K562 (cell line): Measurements from ENCODE around the gene MEAF6. TPM values are rescaled to one million over a fixed set of nuclear protein-coding genes. Genes with fewer than 3 reads are reported as not detected.

Experiments used
- ARNT ChIP-seq, 2 experiments: fragments of 450-650 bp; IDR thresholded peaks; 2 replicates each; pipeline ENCODE4 v1.6.1; 2016; ENCODE audit warnings: mild to moderate bottlenecking in 1 of 2
- ATF7 ChIP-seq: fragments of 450-650 bp; IDR thresholded peaks from 2 replicates; pipeline ENCODE4 v1.7.1; 2014; ENCODE audit warnings: mild to moderate bottlenecking, moderate library complexity
- BCL6 ChIP-seq: fragments of 250-450 bp; sonication (Bioruptor Pico); IDR thresholded peaks from 2 replicates; pipeline ENCODE4 v1.4.0; 2020
- ELF4 ChIP-seq: fragments of 450-650 bp; formaldehyde crosslinking; IDR thresholded peaks from 2 replicates; pipeline ENCODE4 v1.4.0; 2022; ENCODE audit warnings: missing genetic modification characterization
- KDM2B ChIP-seq: fragments of 250-450 bp; sonication (Bioruptor Pico); IDR thresholded peaks from 2 replicates; pipeline ENCODE4 v1.8.0; 2021; ENCODE audit warnings: mild to moderate bottlenecking, moderate library complexity
- MEIS2 ChIP-seq: fragments of 450-650 bp; IDR thresholded peaks from 2 replicates; pipeline ENCODE4 v1.6.1; 2014; ENCODE audit warnings: mild to moderate bottlenecking; ENCODE audit not compliant: partially characterized antibody
- MTA1 ChIP-seq: fragments of 450-650 bp; IDR thresholded peaks from 2 replicates; pipeline ENCODE4 v1.6.1; 2017; ENCODE audit warnings: borderline replicate concordance
- NFE2 ChIP-seq: IDR thresholded peaks from 2 replicates; pipeline ENCODE4 v1.6.1; 2014; ENCODE audit warnings: antibody characterized with exemption, low read depth
- PHB ChIP-seq: fragments of 250-450 bp; sonication (Bioruptor Pico); IDR thresholded peaks from 2 replicates; pipeline ENCODE4 v1.5.0; 2021
- PML ChIP-seq: IDR thresholded peaks from 2 replicates; pipeline ENCODE4 v1.6.1; 2012; ENCODE audit warnings: low read length, inconsistent platforms
- SMARCA4 ChIP-seq: fragments of 450-650 bp; IDR thresholded peaks from 2 replicates; pipeline ENCODE4 v1.6.1; 2016
- SMARCE1 ChIP-seq: fragments of 450-650 bp; IDR thresholded peaks from 2 replicates; pipeline ENCODE4 v1.7.1; 2016; ENCODE audit warnings: mild to moderate bottlenecking
- TEAD4 ChIP-seq, 2 experiments: sonication (generic) in 1 of 2; formaldehyde crosslinking in 1 of 2; IDR thresholded peaks; 2 replicates each; pipeline versions ENCODE4 v1.6.1 to v1.8.0; 2012 to 2022; ENCODE audit warnings: borderline replicate concordance in 1 of 2, inconsistent platforms in 1 of 2, low read length in 1 of 2, mild to moderate bottlenecking in 1 of 2, missing genetic modification reagents in 1 of 2
- TRIM28 ChIP-seq: fragments of 450-650 bp; IDR thresholded peaks from 2 replicates; pipeline ENCODE4 v1.6.1; 2017
- ZBED1 ChIP-seq: IDR thresholded peaks from 2 replicates; pipeline ENCODE4 v1.6.1; 2014
- ZBTB8A ChIP-seq: fragments of 450-650 bp; IDR thresholded peaks from 2 replicates; pipeline ENCODE4 v1.6.1; 2018; ENCODE audit warnings: mild to moderate bottlenecking, moderate library complexity; ENCODE audit not compliant: partially characterized antibody
- ZNF398 ChIP-seq: fragments of 250-450 bp; sonication (Bioruptor Pico); IDR thresholded peaks from 2 replicates; pipeline ENCODE4 v1.8.0; 2021; ENCODE audit warnings: moderate library complexity, mild to moderate bottlenecking, inconsistent platforms
- ZNF41 ChIP-seq: fragments of 250-450 bp; sonication (Bioruptor Pico); conservative IDR thresholded peaks from 2 replicates; pipeline ENCODE4 v1.4.0; 2020; ENCODE audit warnings: mild to moderate bottlenecking
- polyA plus RNA-seq, 8 experiments: library from polyadenylated mRNA; depleted of rRNA in 4 of 8; stranded (reverse) in 5 of 8; unstranded in 3 of 8; fragments of >200 nt; fragmentation: Nextera tagmentation in 2 of 8; fragmentation: Illumina TruSeq in 1 of 8; extraction: Ambion mirVana in 2 of 8; extraction: Trizol in 1 of 8; gene quantifications; 2 replicates each; pipeline versions ENCODE4 v1.2.1 to v1.2.3, GENCODE V29; 2011 to 2014; ENCODE audit warnings: inconsistent platforms in 1 of 8, missing spikeins in 1 of 8
- total RNA-seq, 7 experiments: library from RNA; depleted of rRNA in 6 of 7; stranded (reverse); fragments of >200 nt in 6 of 7; fragmentation: Illumina TruSeq in 2 of 7; extraction: Trizol in 2 of 7; gene quantifications; 2 replicates each; pipeline versions ENCODE4 v1.2.1 to v1.2.3, GENCODE V29; 2011 to 2021; ENCODE audit warnings: low replicate concordance in 1 of 7
- TF ChIP-seq, protein P1 (sequence below), 2 experiments: fragments of 450-650 bp in 1 of 2; sonication (generic) in 1 of 2; formaldehyde crosslinking in 1 of 2; IDR thresholded peaks; 2 replicates each; pipeline versions ENCODE4 v1.7.1 to v1.9.0; 2016 to 2022; ENCODE audit warnings: inconsistent platforms in 1 of 2, mild to moderate bottlenecking in 1 of 2, missing genetic modification reagents in 1 of 2

MEAF6 gene
- total and polyA plus RNA-seq, 9 of the 15 experiments (the other 6 are each of a cell fraction or from before 2014, with no cell fraction given) = 55.0 to 151 (median 92.3) TPM

DNA sequence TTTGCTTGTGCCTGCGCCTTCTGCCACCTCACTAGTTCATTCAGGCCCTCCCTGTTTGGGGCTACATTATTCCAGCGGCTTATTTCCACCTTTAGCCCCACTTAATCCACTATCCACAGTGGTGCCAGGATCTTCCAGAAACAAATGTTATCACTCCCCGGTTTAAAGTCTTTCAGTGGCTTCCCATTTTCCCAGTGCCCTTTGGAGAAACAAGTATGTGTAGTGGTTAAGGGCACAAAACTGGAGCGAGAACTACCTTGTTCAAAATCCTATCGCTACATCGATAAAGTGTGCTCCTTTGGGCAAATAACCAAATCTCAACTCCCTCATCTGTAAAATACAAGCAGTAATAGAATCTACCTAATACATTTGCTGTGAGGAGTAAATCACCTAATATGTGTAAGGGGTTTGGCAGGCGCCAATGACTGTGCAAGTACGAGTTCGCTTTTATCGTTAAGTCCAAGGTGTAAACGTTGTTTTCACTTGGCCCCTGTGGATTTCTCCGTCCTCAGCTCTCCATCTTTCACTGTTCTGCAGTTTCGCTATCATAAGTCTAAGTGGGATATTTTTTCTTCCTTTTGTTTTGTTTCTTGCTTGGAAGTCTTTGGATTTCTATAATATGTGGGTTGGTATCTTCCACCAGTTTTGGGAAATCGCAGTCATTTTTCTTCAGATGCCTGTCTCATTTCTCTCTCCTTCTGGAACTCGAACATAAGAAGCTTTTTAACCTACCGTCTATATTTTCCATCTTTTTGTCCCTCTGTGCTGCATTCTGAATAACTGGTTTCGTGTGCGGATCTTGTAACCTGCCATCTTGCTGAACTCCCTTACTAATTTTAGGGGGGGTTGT is 844 bp upstream of the MEAF6 start (continued):
- TF ChIP-seq, protein P1, sequence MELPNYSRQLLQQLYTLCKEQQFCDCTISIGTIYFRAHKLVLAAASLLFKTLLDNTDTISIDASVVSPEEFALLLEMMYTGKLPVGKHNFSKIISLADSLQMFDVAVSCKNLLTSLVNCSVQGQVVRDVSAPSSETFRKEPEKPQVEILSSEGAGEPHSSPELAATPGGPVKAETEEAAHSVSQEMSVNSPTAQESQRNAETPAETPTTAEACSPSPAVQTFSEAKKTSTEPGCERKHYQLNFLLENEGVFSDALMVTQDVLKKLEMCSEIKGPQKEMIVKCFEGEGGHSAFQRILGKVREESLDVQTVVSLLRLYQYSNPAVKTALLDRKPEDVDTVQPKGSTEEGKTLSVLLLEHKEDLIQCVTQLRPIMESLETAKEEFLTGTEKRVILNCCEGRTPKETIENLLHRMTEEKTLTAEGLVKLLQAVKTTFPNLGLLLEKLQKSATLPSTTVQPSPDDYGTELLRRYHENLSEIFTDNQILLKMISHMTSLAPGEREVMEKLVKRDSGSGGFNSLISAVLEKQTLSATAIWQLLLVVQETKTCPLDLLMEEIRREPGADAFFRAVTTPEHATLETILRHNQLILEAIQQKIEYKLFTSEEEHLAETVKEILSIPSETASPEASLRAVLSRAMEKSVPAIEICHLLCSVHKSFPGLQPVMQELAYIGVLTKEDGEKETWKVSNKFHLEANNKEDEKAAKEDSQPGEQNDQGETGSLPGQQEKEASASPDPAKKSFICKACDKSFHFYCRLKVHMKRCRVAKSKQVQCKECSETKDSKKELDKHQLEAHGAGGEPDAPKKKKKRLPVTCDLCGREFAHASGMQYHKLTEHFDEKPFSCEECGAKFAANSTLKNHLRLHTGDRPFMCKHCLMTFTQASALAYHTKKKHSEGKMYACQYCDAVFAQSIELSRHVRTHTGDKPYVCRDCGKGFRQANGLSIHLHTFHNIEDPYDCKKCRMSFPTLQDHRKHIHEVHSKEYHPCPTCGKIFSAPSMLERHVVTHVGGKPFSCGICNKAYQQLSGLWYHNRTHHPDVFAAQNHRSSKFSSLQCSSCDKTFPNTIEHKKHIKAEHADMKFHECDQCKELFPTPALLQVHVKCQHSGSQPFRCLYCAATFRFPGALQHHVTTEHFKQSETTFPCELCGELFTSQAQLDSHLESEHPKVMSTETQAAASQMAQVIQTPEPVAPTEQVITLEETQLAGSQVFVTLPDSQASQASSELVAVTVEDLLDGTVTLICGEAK (IDR thresholded peaks at IDR 0.05) = peak; percentile 64
- TF ChIP-seq, protein P1 (CRISPR knock-in tag; IDR thresholded peaks at IDR 0.05) = no peak
- TF ChIP-seq ZNF398 (no peak), MTA1 (peak; percentile 25; the same call in 1 of the 2 replicates), ELF4 (CRISPR knock-in tag) (0 out of 2 replicates have a peak, but pooled peaks have one; percentile 29), MEIS2 (peak; percentile 30), ATF7 (no peak; the same call in 1 of the 2 replicates), PML (no peak), SMARCE1 (0 out of 2 replicates have a peak, but pooled peaks have one; percentile 50), TRIM28 (no peak), SMARCA4 (0 out of 2 replicates have a peak, but pooled peaks have one; percentile 30), ZBED1 (no peak), ZNF41 (CRISPR knock-in tag) (no peak), PHB (no peak), ZBTB8A (no peak), KDM2B (CRISPR knock-in tag) (peak; percentile 98; the same call in 1 of the 2 replicates), TEAD4 (IDR thresholded peaks at IDR 0.05; ENCODE audit: low read length) (no peak), TEAD4 (CRISPR knock-in tag; IDR thresholded peaks at IDR 0.05; ENCODE audit: borderline replicate concordance) (no peak), NFE2 (peak; percentile 85), ARNT (IDR thresholded peaks at IDR 0.05) (peak in 1 of 2 experiments; percentile 35; a peak in 1 of 4 replicates), BCL6 (CRISPR knock-in tag) (no peak)
